Tibial artery (tissue), 4 donors: Measurements from ENCODE around the gene PCBP1.

Experiments used
- DNase-seq, 2 donors: peaks; one replicate each; pipeline ENCODE4 v3.0.0-alpha.2; 2019
- H3K27ac ChIP-seq, 2 donors: fragments of 200-600 bp; sonication (generic) in 1 of 2; 1 replicate in 1 of 2; 2 replicates in 1 of 2; pipeline ENCODE4 v1.5.1; 2018 to 2019; ENCODE audit warnings: mild to moderate bottlenecking in 1 of 2
- H3K27me3 ChIP-seq, 2 donors: fragments of 200-600 bp; sonication (generic) in 1 of 2; one replicate each; pipeline versions ENCODE4 v1.5.1 to v1.6.0; 2016 to 2019
- H3K36me3 ChIP-seq, 3 donors: fragments of 200-600 bp; sonication (generic) in 2 of 3; one replicate each; pipeline ENCODE4 v1.5.1; 2016 to 2019; ENCODE audit warnings: mild to moderate bottlenecking in 2 of 3
- H3K4me1 ChIP-seq, 4 donors: fragments of 200-600 bp; sonication (generic) in 2 of 4; 1 replicate in 3 of 4; 2 replicates in 1 of 4; pipeline ENCODE4 v1.5.1; 2016 to 2019
- H3K4me3 ChIP-seq, 2 donors: fragments of 200-600 bp; sonication (generic) in 1 of 2; 1 replicate in 1 of 2; 2 replicates in 1 of 2; pipeline ENCODE4 v1.5.1; 2018 to 2019; ENCODE audit warnings: mild to moderate bottlenecking in 2 of 2
- H3K9me3 ChIP-seq, 3 donors: fragments of 200-600 bp; sonication (generic) in 1 of 3; one replicate each; pipeline ENCODE4 v1.5.1; 2016 to 2019
- CTCF ChIP-seq, 2 experiments: fragments of 200-600 bp in 1 of 2; fragments of 450-650 bp in 1 of 2; IDR thresholded peaks; one replicate each; pipeline ENCODE4 v1.5.1; 2017 to 2019; ENCODE audit warnings: antibody characterized with exemption in 2 of 2, mild to moderate bottlenecking in 1 of 2, moderate library complexity in 1 of 2
- intact Hi-C: fragments of 100-400 bp; cut with DNase I; formaldehyde crosslinking; loops from one replicate; pipeline ENCODE4 v1.15.0; 2023; ENCODE audit warnings: low total_unique reads

PCBP1 gene

GRCh38 chr2:70044290-70045040 is 42.8 kb upstream of the PCBP1 start:
- no peak overlapping the region for H3K27ac ChIP-seq
- H3K9me3 ChIP-seq = no peaks in the 10 kb centered on the region
- intact Hi-C loops = no loop called here
- H3K36me3 ChIP-seq = peaks cover 25 to 37% (median 28%) of the 10 kb centered on the region in 3 donors
- no peaks in the 10 kb centered on the region for H3K27me3 ChIP-seq
- no peak for TF ChIP-seq CTCF (IDR thresholded peaks at IDR 0.05)
- H3K4me3 ChIP-seq = no peak overlapping the region
- DNase-seq = no peak
- H3K4me1 ChIP-seq = no peaks in the 10 kb centered on the region

GRCh38 chr2:70045405-70045804 is 41.9 kb upstream of the PCBP1 start:
- Histone ChIP-seq H3K27me3 (no peaks in the 10 kb centered on the region), H3K4me3 (no peak overlapping the region), H3K36me3 (peaks cover 34 to 43% (median 37%) of the 10 kb centered on the region in 3 donors), H3K27ac (no peak overlapping the region), H3K4me1 (no peaks in the 10 kb centered on the region), H3K9me3 (no peaks in the 10 kb centered on the region)
- intact Hi-C loops = no loop called here
- TF ChIP-seq CTCF (IDR thresholded peaks at IDR 0.05) = no peak
- DNase-seq = no peak

- H3K27ac ChIP-seq = no peak overlapping the region
- intact Hi-C loops = no loop called here
- H3K4me3 ChIP-seq = no peak overlapping the region
- no peaks in the 10 kb centered on the region for H3K27me3 ChIP-seq
- no peaks in the 10 kb centered on the region for H3K9me3 ChIP-seq
- no peaks in the 10 kb centered on the region for H3K4me1 ChIP-seq
- no peak for TF ChIP-seq CTCF (IDR thresholded peaks at IDR 0.05)
- no peak for DNase-seq
- H3K36me3 ChIP-seq = peaks cover 39 to 43% (median 41%) of the 10 kb centered on the region in 3 donors
Observed at GRCh38 chr2:70045932-70046331, 41.3 kb upstream of the PCBP1 start.

GRCh38 chr2:70046534-70046933 is 40.7 kb upstream of the PCBP1 start:
- intact Hi-C loops = no loop called here
- no peak for DNase-seq
- H3K27me3 ChIP-seq = no peaks in the 10 kb centered on the region
- TF ChIP-seq CTCF (IDR thresholded peaks at IDR 0.05) = no peak
- peaks cover 41 to 44% (median 43%) of the 10 kb centered on the region in 3 donors for H3K36me3 ChIP-seq
- no peaks in the 10 kb centered on the region for H3K4me1 ChIP-seq
- no peaks in the 10 kb centered on the region for H3K9me3 ChIP-seq
- H3K27ac ChIP-seq = no peak overlapping the region
- no peak overlapping the region for H3K4me3 ChIP-seq

GRCh38 chr2:70047451-70047850 is 39.8 kb upstream of the PCBP1 start:
- no peaks in the 10 kb centered on the region for H3K27me3 ChIP-seq
- no peak for TF ChIP-seq CTCF (IDR thresholded peaks at IDR 0.05)
- intact Hi-C loops = no loop called here
- no peak for DNase-seq
- no peak overlapping the region for H3K4me3 ChIP-seq
- H3K9me3 ChIP-seq = no peaks in the 10 kb centered on the region
- peaks cover 43 to 53% (median 43%) of the 10 kb centered on the region in 3 donors for H3K36me3 ChIP-seq
- no peak overlapping the region for H3K27ac ChIP-seq
- no peaks in the 10 kb centered on the region for H3K4me1 ChIP-seq
